DND-41 (cell line): ENCODE results near the gene FXYD5.

ENCODE experiments used
- ATAC-seq: fragments of 200-7000 bp; cut with Tn5 transposase; 3 replicates; pipeline ENCODE4 v1.9.1; 2021; ENCODE audit warnings: low read depth; ENCODE audit not compliant: insufficient read depth
- DNase-seq: peaks from one replicate; pipeline ENCODE4 v3.0.0-alpha.2; 2020
- H2AFZ ChIP-seq: 2 replicates; pipeline ENCODE4 v1.6.0; 2012; ENCODE audit warnings: low read depth, low read length
- H3K27ac ChIP-seq: 2 replicates; pipeline ENCODE4 v1.5.1; 2012; ENCODE audit warnings: low read length, inconsistent platforms
- H3K27me3 ChIP-seq: fragments of 200-600 bp; sonication (generic); 2 replicates; pipeline ENCODE4 v1.6.0; 2012; ENCODE audit warnings: low read length, mild to moderate bottlenecking, inconsistent platforms; ENCODE audit not compliant: insufficient read depth, poor library complexity
- H3K36me3 ChIP-seq: 2 replicates; pipeline ENCODE4 v1.5.1; 2012; ENCODE audit warnings: low read length, inconsistent platforms; ENCODE audit not compliant: insufficient read depth
- H3K4me1 ChIP-seq: 2 replicates; pipeline ENCODE4 v1.5.1; 2012; ENCODE audit warnings: mild to moderate bottlenecking, low read length; ENCODE audit not compliant: insufficient read depth
- H3K4me2 ChIP-seq: 2 replicates; pipeline ENCODE4 v1.6.0; 2012; ENCODE audit warnings: mild to moderate bottlenecking, moderate library complexity, low read length, inconsistent platforms; ENCODE audit not compliant: insufficient read depth
- H3K4me3 ChIP-seq, 2 experiments: fragments of 200-600 bp in 1 of 2; shearing (Covaris generic) in 1 of 2; 2 replicates each; pipeline ENCODE4 v1.5.1; 2012 to 2016; ENCODE audit warnings: inconsistent platforms in 2 of 2, low read length in 2 of 2, mild to moderate bottlenecking in 2 of 2, low read depth in 1 of 2, moderate library complexity in 1 of 2
- H3K79me2 ChIP-seq: 2 replicates; pipeline ENCODE4 v1.6.0; 2012; ENCODE audit warnings: low read length, inconsistent platforms; ENCODE audit not compliant: insufficient read depth
- H3K9ac ChIP-seq: 2 replicates; pipeline ENCODE4 v1.6.0; 2012; ENCODE audit warnings: low read depth, mild to moderate bottlenecking, inconsistent platforms, low read length, moderate library complexity
- H3K9me3 ChIP-seq: 2 replicates; pipeline ENCODE4 v1.5.1; 2012; ENCODE audit warnings: low read length, moderate library complexity, mild to moderate bottlenecking, inconsistent platforms; ENCODE audit not compliant: insufficient read depth, severe bottlenecking
- H4K20me1 ChIP-seq: 2 replicates; pipeline ENCODE4 v1.6.0; 2012; ENCODE audit warnings: low read length; ENCODE audit not compliant: insufficient read depth
- CTCF ChIP-seq: IDR thresholded peaks from 2 replicates; pipeline ENCODE4 v1.5.1; 2012; ENCODE audit warnings: borderline replicate concordance, low read length, moderate library complexity, mild to moderate bottlenecking; ENCODE audit not compliant: poor library complexity, severe bottlenecking; ENCODE audit errors: extremely low read depth
- EZH2 ChIP-seq: IDR thresholded peaks from 3 replicates; pipeline ENCODE4 v1.6.1; 2012; ENCODE audit warnings: borderline replicate concordance, low read depth, mild to moderate bottlenecking, moderate library complexity, low read length, inconsistent platforms; ENCODE audit not compliant: severe bottlenecking

The FXYD5 gene

GRCh38 chr19:35154525-35155406 is at the start of gene FXYD5:
Gene FXYD5, plus strand, starts transcription at chr19:35154735. Its CDS starts 816 bp downstream, at chr19:35155551.
- TF ChIP-seq CTCF (no peak), EZH2 (no peak)
- Histone ChIP-seq H3K79me2 (peaks cover 12% of the 10 kb centered on the region; the same call in 1 of the 2 replicates), H3K27me3 (peaks cover 18% of the 10 kb centered on the region), H2AFZ (peak within 1 kb of the TSS; percentile 97), H3K9me3 (no peaks in the 10 kb centered on the region), H3K36me3 (peaks cover 27% of the 10 kb centered on the region), H3K4me2 (peak within 1 kb of the TSS; percentile 91), H4K20me1 (peaks cover 3% of the 10 kb centered on the region; the same call in 1 of the 2 replicates), H3K4me3 (peak within 1 kb of the TSS; percentile 86 to 93), H3K9ac (peak within 1 kb of the TSS; percentile 83), H3K4me1 (peaks cover 28% of the 10 kb centered on the region), H3K27ac (peak within 1 kb of the TSS; percentile 78)
- DNase-seq (peak; percentile 78), ATAC-seq (peak; percentile 81)

GRCh38 chr19:35105047-35105410 is 49.5 kb upstream of the FXYD5 start:
- no peak overlapping the region for H3K4me3 ChIP-seq
- no peak for TF ChIP-seq CTCF
- TF ChIP-seq EZH2, result no peak
- H3K79me2 ChIP-seq, result no peaks in the 10 kb centered on the region
- no peaks in the 10 kb centered on the region for H3K36me3 ChIP-seq
- H3K9ac ChIP-seq, result no peak overlapping the region
- H4K20me1 ChIP-seq, result no peaks in the 10 kb centered on the region
- ATAC-seq (no peak), DNase-seq (no peak)
- no peaks in the 10 kb centered on the region for H3K4me1 ChIP-seq
- H3K9me3 ChIP-seq, result no peaks in the 10 kb centered on the region
- H3K4me2 ChIP-seq, result no peak overlapping the region
- no peaks in the 10 kb centered on the region for H3K27me3 ChIP-seq
- H3K27ac ChIP-seq, result no peak overlapping the region
- no peak overlapping the region for H2AFZ ChIP-seq

GRCh38 chr19:35105411-35106290 is 48.9 kb upstream of the FXYD5 start:
- Histone ChIP-seq H3K79me2 (no peaks in the 10 kb centered on the region), H3K27ac (no peak overlapping the region)
- no peak for ATAC-seq

More at GRCh38 chr19:35105411-35106290, 48.9 kb upstream of the FXYD5 start:
- TF ChIP-seq EZH2 (no peak), CTCF (no peak)
- DNase-seq, result no peak
- Histone ChIP-seq H3K9me3 (no peaks in the 10 kb centered on the region), H3K4me2 (no peak overlapping the region), H3K9ac (no peak overlapping the region), H3K4me3 (no peak overlapping the region), H4K20me1 (no peaks in the 10 kb centered on the region), H2AFZ (no peak overlapping the region), H3K27me3 (no peaks in the 10 kb centered on the region), H3K36me3 (no peaks in the 10 kb centered on the region), H3K4me1 (no peaks in the 10 kb centered on the region)
